HG02884 (cell line): ENCODE measurements around the gene AKNAD1.

Experiments
- ATAC-seq: cut with Tn5 transposase; IDR thresholded peaks from one replicate; pipeline ENCODE4 v1.9.1; 2021; ENCODE audit warnings: mild to moderate bottlenecking, moderate library complexity; ENCODE audit not compliant: unreplicated experiment

Gene AKNAD1

GRCh38 chr1:108863984-108864383, 7.1 kb upstream of the AKNAD1 start:
- ATAC-seq: no peak

GRCh38 chr1:108862698-108863477, 6.0 kb upstream of the AKNAD1 start:
- no peak for ATAC-seq

GRCh38 chr1:108862017-108862610, 5.2 kb upstream of the AKNAD1 start:
- ATAC-seq: no peak

GRCh38 chr1:108861566-108861965, 4.7 kb upstream of the AKNAD1 start:
- ATAC-seq: no peak

- ATAC-seq: no peak
Measured at GRCh38 chr1:108860190-108860907, 3.5 kb upstream of the AKNAD1 start.

GRCh38 chr1:108858230-108858950, 1.5 kb upstream of the AKNAD1 start:
- no peak for ATAC-seq

GRCh38 chr1:108854221-108855019, 2.5 kb downstream of the AKNAD1 start:
- ATAC-seq: no peak

- no peak for ATAC-seq
Measured at GRCh38 chr1:108852221-108852975, 4.5 kb downstream of the AKNAD1 start.

- no peak for ATAC-seq
Measured at GRCh38 chr1:108851567-108851966, 5.3 kb downstream of the AKNAD1 start.

GRCh38 chr1:108850929-108851328, 6.0 kb downstream of the AKNAD1 start:
- ATAC-seq: no peak

GRCh38 chr1:108848806-108849205, 8.1 kb downstream of the AKNAD1 start:
- ATAC-seq: no peak

GRCh38 chr1:108847494-108847893, 9.4 kb downstream of the AKNAD1 start:
- no peak for ATAC-seq

GRCh38 chr1:108845991-108846390, 10.9 kb downstream of the AKNAD1 start:
- ATAC-seq: no peak

GRCh38 chr1:108845446-108845845, 11.4 kb downstream of the AKNAD1 start:
- no peak for ATAC-seq

GRCh38 chr1:108843390-108844137, 13.3 kb downstream of the AKNAD1 start:
- ATAC-seq: no peak

- no peak for ATAC-seq
Measured at GRCh38 chr1:108842525-108843181, 14.2 kb downstream of the AKNAD1 start.

- ATAC-seq: no peak
Measured at GRCh38 chr1:108841703-108842102, 15.2 kb downstream of the AKNAD1 start.

- ATAC-seq: no peak
Measured at GRCh38 chr1:108832929-108833328, 24.0 kb downstream of the AKNAD1 start.

- ATAC-seq: no peak
Measured at GRCh38 chr1:108831225-108831624, 25.7 kb downstream of the AKNAD1 start.
